Measurements from ENCODE around the gene CAMTA1. TPM values are rescaled to one million over a fixed set of nuclear protein-coding genes. Genes with fewer than 3 reads are reported as not detected.

Gene CAMTA1
- total and polyA plus RNA-seq, 9 of the 15 experiments (the other 6 are each of a cell fraction or from before 2014, with no cell fraction given) = 43.9 to 161 (median 65.9) TPM

GRCh38 chr1:7538849-7539768, 753.9 kb downstream of the CAMTA1 start:
- peaks cover 3% of the 10 kb centered on the region for H3K9me1 ChIP-seq (ENCODE audit: control insufficient read depth, insufficient read depth, low read length)
- intact Hi-C loops (cut with micrococcal nuclease) = no loop called here
- DNase-seq (ENCODE audit: extremely low read depth in 1 of 4, low spot score in 3 of 4) (no peak), FAIRE-seq (no peak), ATAC-seq (no peak)
- no peak overlapping the region for H2AFZ ChIP-seq (ENCODE audit: low read depth, low read length)
- no peaks in the 10 kb centered on the region for H3K9me3 ChIP-seq (replicated peaks; ENCODE audit: control insufficient read depth, insufficient read depth, low read depth, low read length)
- H3K9ac ChIP-seq (ENCODE audit: insufficient read depth in 1 of 2, low read depth in 2 of 2, low read length in 2 of 2) = no peak overlapping the region
- H3K4me1 ChIP-seq (replicated peaks in 1 of 2; ENCODE audit: control insufficient read depth in 2 of 2, insufficient read depth in 2 of 2, low read length in 2 of 2) = peaks cover 0 to 12% of the 10 kb centered on the region in 2 experiments; a peak in 2 of 5 replicates
- BruUV-seq (replicated peaks) = no TSS peak
- 7% methylated on average over 10 of the region's 10 CpGs for WGBS (ENCODE audit: insufficient coverage, low coverage, missing lambda C conversion rate)
- CTCF ChIA-PET (ENCODE audit: low intra/inter-chr PET ratio) = interaction anchor here (0.8 kb wide), 1 partner anchor 315 kb away, joined by 4 read pairs; no protein-coding TSS in a partner anchor
- no peak overlapping the region for H3K4me2 ChIP-seq (ENCODE audit: insufficient read depth, low read length)
- in situ Hi-C loops (cut with MboI) = no loop called here
- H4K20me1 ChIP-seq (replicated peaks; ENCODE audit: control insufficient read depth, insufficient read depth, low read length) = no peaks in the 10 kb centered on the region
- no peak overlapping the region for H3K27ac ChIP-seq (ENCODE audit: extremely low read depth, low read depth, low read length)
- TF ChIP-seq MAFF (IDR thresholded peaks at IDR 0.05; ENCODE audit: low read length) = no peak
- TF ChIP-seq CHD4 (IDR thresholded peaks at IDR 0.05; ENCODE audit: insufficient read depth, insufficient replicate concordance, low read depth, low read length, poor library complexity, severe bottlenecking) = peak; percentile 53
- TF ChIP-seq CTCF (IDR thresholded peaks at IDR 0.05 in 2 of 3, conservative IDR thresholded peaks at IDR 0.05 in 1 of 3; ENCODE audit: insufficient read depth in 2 of 3, low read depth in 1 of 3, low read length in 3 of 3) = 0 out of 6 replicates have a peak, but pooled peaks of 1 of the 3 experiments have one; percentile 4
- H3K36me3 ChIP-seq (ENCODE audit: control insufficient read depth, insufficient read depth, low read length) = no peaks in the 10 kb centered on the region
- H3K27me3 ChIP-seq (ENCODE audit: control insufficient read depth in 2 of 2, insufficient read depth in 2 of 2, low read length in 2 of 2) = peaks cover 31 to 42% of the 10 kb centered on the region in 2 experiments; a peak in 4 of 5 replicates
- no peaks in the 10 kb centered on the region for H3K79me2 ChIP-seq (ENCODE audit: control insufficient read depth, insufficient read depth, low read length)
- POLR2A ChIA-PET = no interaction called here
- no peak overlapping the region for H3K4me3 ChIP-seq
